Caco-2 (cell line): ENCODE data around the gene CRYZ. TPM values are rescaled to one million over a fixed set of nuclear protein-coding genes. Genes with fewer than 3 reads are reported as not detected.
A peak's percentile ranks its signal among the peaks of the same experiment; 100 is the strongest.

Experiments
- BruUV-seq: library from RNA; stranded (reverse); fragments of 400-500 nt; replicated peaks from 2 replicates; lab custom pipeline; 2021; lab: Mats Ljungman, UMichigan
- CTCF ChIA-PET: fragments of 300-600 bp; sonication (Branson Sonifier 250); formaldehyde crosslinking; loops from one replicate; lab custom pipeline; 2022; ENCODE audit warnings: antibody characterized with exemption; lab: Charles Lee
- POLR2A ChIA-PET: fragments of 300-600 bp; sonication (Branson Sonifier 250); formaldehyde crosslinking; loops from one replicate; lab custom pipeline; 2022; ENCODE audit warnings: antibody characterized with exemption; lab: Charles Lee
- DNase-seq, 2 experiments: peaks; one replicate each; pipeline versions ENCODE4 v3.0.0 to v3.0.0-alpha.2; 2020 to 2022
- H3K27me3 ChIP-seq: replicated peaks from 2 replicates; pipeline ENCODE4 v1.6.0; 2011; ENCODE audit warnings: low read length; ENCODE audit not compliant: control insufficient read depth, insufficient read depth
- H3K36me3 ChIP-seq: 2 replicates; pipeline ENCODE4 v1.5.1; 2011; ENCODE audit warnings: low read length; ENCODE audit not compliant: control insufficient read depth, insufficient read depth
- H3K4me1 ChIP-seq: fragments of 250-450 bp; sonication (Bioruptor Pico); 2 replicates; pipeline ENCODE4 v1.5.1; 2020; ENCODE audit warnings: mild to moderate bottlenecking
- H3K4me3 ChIP-seq: 2 replicates; pipeline ENCODE4 v1.5.1; 2011; ENCODE audit warnings: low read depth, mild to moderate bottlenecking, control low read depth, low read length
- H3K9me3 ChIP-seq: fragments of 250-450 bp; sonication (Bioruptor Pico); 2 replicates; pipeline ENCODE4 v1.5.1; 2020; ENCODE audit warnings: mild to moderate bottlenecking, moderate library complexity
- H3K27ac Mint-ChIP-seq: one replicate; pipeline ENCODE4 v1.8.0; 2022; ENCODE audit warnings: mixed read lengths; ENCODE audit not compliant: unreplicated experiment
- H3K27me3 Mint-ChIP-seq: one replicate; pipeline ENCODE4 v1.8.0; 2022; ENCODE audit warnings: mixed read lengths; ENCODE audit not compliant: insufficient read depth, unreplicated experiment
- H3K36me3 Mint-ChIP-seq: one replicate; pipeline ENCODE4 v1.8.0; 2022; ENCODE audit warnings: mild to moderate bottlenecking, mixed read lengths; ENCODE audit not compliant: insufficient read depth, unreplicated experiment
- H3K4me1 Mint-ChIP-seq: one replicate; pipeline ENCODE4 v1.8.0; 2022; ENCODE audit warnings: low read depth, mixed read lengths; ENCODE audit not compliant: unreplicated experiment
- H3K4me3 Mint-ChIP-seq: one replicate; pipeline ENCODE4 v1.8.0; 2022; ENCODE audit warnings: mild to moderate bottlenecking, moderate library complexity, mixed read lengths; ENCODE audit not compliant: unreplicated experiment
- H3K9me3 Mint-ChIP-seq: one replicate; pipeline ENCODE4 v1.8.0; 2022; ENCODE audit warnings: mixed read lengths; ENCODE audit not compliant: unreplicated experiment
- intact Hi-C: fragments of 100-400 bp; cut with micrococcal nuclease; formaldehyde crosslinking; loops from one replicate; pipeline ENCODE4 v1.10.0; 2022; ENCODE audit not compliant: unreplicated experiment
- total RNA-seq: library from RNA; stranded (reverse); gene quantifications from 2 replicates; pipeline ENCODE4 v1.2.3, GENCODE V29; 2022
- TF ChIP-seq, protein P1 (sequence below), 2 experiments: fragments of 200-600 bp in 1 of 2; IDR thresholded peaks; 1 replicate in 1 of 2; 2 replicates in 1 of 2; pipeline versions ENCODE4 v1.5.1 to v1.8.0; 2011 to 2022; ENCODE audit warnings: antibody characterized with exemption in 1 of 2, control low read depth in 1 of 2, inconsistent platforms in 1 of 2, low read depth in 1 of 2, low read length in 1 of 2, mild to moderate bottlenecking in 1 of 2, moderate library complexity in 1 of 2; ENCODE audit not compliant: insufficient read depth in 1 of 2, severe bottlenecking in 1 of 2, unreplicated experiment in 1 of 2

The CRYZ gene
- total RNA-seq, 1 experiment from 2014 or later = 54.3 TPM

DNA sequence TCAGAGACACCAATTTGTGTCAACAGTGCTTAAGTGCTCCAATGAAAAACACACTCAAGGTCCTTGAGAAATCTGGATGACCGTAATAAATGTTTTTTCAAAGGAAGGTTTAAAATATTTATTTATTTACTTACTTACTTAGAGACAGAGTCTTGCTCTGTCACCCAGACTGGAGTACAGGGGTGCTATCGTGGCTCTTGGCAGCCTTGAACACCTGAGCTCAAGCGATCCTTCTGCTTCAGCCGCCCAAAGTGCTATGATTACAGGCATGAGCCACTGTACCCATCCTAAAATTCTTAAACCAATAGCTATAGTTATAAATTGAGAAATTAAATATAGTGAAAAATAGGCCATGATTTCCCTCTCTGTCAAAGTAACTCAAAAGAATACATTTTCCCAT, 41.9 kb downstream of the CRYZ start:
- BruUV-seq = no TSS peak
- Histone ChIP-seq H3K27me3 (no peaks in the 10 kb centered on the region), H3K36me3 (no peaks in the 10 kb centered on the region), H3K9me3 (no peaks in the 10 kb centered on the region), H3K4me3 (no peak overlapping the region), H3K4me1 (no peaks in the 10 kb centered on the region)
- TF ChIP-seq, protein P1, sequence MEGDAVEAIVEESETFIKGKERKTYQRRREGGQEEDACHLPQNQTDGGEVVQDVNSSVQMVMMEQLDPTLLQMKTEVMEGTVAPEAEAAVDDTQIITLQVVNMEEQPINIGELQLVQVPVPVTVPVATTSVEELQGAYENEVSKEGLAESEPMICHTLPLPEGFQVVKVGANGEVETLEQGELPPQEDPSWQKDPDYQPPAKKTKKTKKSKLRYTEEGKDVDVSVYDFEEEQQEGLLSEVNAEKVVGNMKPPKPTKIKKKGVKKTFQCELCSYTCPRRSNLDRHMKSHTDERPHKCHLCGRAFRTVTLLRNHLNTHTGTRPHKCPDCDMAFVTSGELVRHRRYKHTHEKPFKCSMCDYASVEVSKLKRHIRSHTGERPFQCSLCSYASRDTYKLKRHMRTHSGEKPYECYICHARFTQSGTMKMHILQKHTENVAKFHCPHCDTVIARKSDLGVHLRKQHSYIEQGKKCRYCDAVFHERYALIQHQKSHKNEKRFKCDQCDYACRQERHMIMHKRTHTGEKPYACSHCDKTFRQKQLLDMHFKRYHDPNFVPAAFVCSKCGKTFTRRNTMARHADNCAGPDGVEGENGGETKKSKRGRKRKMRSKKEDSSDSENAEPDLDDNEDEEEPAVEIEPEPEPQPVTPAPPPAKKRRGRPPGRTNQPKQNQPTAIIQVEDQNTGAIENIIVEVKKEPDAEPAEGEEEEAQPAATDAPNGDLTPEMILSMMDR (IDR thresholded peaks at IDR 0.05; ENCODE audit: insufficient read depth in 1 of 2, low read depth in 1 of 2, low read length in 1 of 2, severe bottlenecking in 1 of 2, unreplicated experiment in 1 of 2) = no peak
- Mint-ChIP-seq H3K4me1 (peaks cover 6% of the 10 kb centered on the region), H3K27ac (no peak overlapping the region), H3K27me3 (no peaks in the 10 kb centered on the region), H3K36me3 (no peaks in the 10 kb centered on the region), H3K4me3 (no peak overlapping the region), H3K9me3 (no peaks in the 10 kb centered on the region)
- DNase-seq = no peak
- intact Hi-C loops = loop anchor here (5.0 kb wide), 1 partner anchor 224 kb away; no protein-coding TSS in a partner anchor
- CTCF ChIA-PET = no interaction called here
- POLR2A ChIA-PET = no interaction called here

DNA sequence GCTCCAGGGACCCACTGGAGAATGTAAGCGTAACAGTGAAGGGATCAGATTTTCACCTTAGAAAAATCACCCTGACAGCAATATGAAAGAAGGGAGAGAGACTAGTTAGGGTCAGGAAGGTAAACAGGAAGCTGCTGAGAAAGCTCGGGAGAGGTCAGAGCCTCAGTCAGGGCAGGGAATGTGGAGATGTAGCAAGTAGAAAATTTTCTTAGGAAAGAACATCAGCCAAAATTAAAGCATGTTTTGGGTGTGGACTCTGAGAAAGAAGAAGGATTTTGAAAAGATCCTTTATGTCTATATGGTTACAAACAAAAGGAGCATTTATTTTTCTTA, 42.5 kb downstream of the CRYZ start:
- H3K27ac Mint-ChIP-seq = no peak overlapping the region
- H3K36me3 Mint-ChIP-seq = no peaks in the 10 kb centered on the region
- CTCF ChIA-PET = interaction anchor here (1.3 to 1.4 kb wide), 2 partner anchors 43 to 186 kb away, joined by 3 to 7 read pairs; partner anchors contain the start of genes CRYZ and TYW3
- POLR2A ChIA-PET = no interaction called here
- TF ChIP-seq, protein P1 (IDR thresholded peaks at IDR 0.05; ENCODE audit: insufficient read depth in 1 of 2, low read depth in 1 of 2, low read length in 1 of 2, severe bottlenecking in 1 of 2, unreplicated experiment in 1 of 2) = no peak
- H3K27me3 Mint-ChIP-seq = no peaks in the 10 kb centered on the region
- peak overlapping the region; percentile 29 for H3K4me3 Mint-ChIP-seq
- H3K27me3 ChIP-seq = no peaks in the 10 kb centered on the region
- peaks cover 6% of the 10 kb centered on the region for H3K4me1 Mint-ChIP-seq
- no peaks in the 10 kb centered on the region for H3K9me3 Mint-ChIP-seq
- H3K36me3 ChIP-seq = no peaks in the 10 kb centered on the region
- DNase-seq = no peak
- no peaks in the 10 kb centered on the region for H3K4me1 ChIP-seq
- intact Hi-C loops = loop anchor here (5.0 kb wide), 1 partner anchor 223 kb away; no protein-coding TSS in a partner anchor
- H3K4me3 ChIP-seq = no peak overlapping the region
- H3K9me3 ChIP-seq = no peaks in the 10 kb centered on the region
- BruUV-seq = no TSS peak

DNA sequence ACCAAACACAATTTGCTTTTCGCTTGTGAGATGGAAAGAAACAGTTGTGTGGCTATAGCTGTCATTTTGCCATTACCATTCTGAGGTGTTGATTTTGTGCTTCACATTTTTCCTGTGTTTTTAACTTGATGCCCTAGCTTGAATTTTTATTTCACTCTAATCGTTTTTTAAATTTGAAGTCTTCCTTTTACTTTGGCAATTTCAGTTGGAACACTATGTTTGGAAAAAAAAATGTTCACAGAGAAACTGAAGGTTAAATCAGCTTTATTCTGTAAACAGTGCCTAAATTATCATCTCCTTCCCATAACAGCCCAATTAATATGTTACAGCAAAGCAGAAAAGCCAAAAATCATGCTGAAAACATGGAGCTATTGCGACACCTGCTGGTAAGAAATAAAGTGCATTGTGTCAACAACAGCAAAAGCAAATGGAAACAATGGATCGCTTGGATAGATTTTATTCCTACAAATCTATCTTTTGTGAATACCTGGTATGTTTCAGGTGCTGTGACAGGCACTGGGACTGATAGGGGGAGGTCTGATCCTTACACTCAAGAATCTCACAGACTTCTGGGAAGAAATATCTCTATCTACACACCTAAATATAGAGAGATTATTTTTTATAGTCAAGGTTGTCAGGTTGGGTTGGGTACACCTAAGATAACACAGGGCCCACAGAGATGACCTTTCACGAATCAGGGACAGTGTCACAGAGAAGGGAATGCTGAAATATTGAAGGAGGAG, 43.1 kb downstream of the CRYZ start:
- H3K27me3 Mint-ChIP-seq = peaks cover 2% of the 10 kb centered on the region
- CTCF ChIA-PET = interaction anchor here (1.1 to 1.4 kb wide), 3 partner anchors 42 to 186 kb away, joined by 3 to 7 read pairs (median 3); partner anchors contain the start of genes CRYZ and TYW3
- H3K9me3 Mint-ChIP-seq = no peaks in the 10 kb centered on the region
- H3K27ac Mint-ChIP-seq = no peak overlapping the region
- intact Hi-C loops = loop anchor here (2.0 to 10.0 kb wide), 4 partner anchors 185 to 849 kb away; no protein-coding TSS in a partner anchor
- TF ChIP-seq, protein P1 (IDR thresholded peaks at IDR 0.05; ENCODE audit: insufficient read depth in 1 of 2, low read depth in 1 of 2, low read length in 1 of 2, severe bottlenecking in 1 of 2, unreplicated experiment in 1 of 2) = peak; percentile 39 to 61
- Histone ChIP-seq H3K4me1 (no peaks in the 10 kb centered on the region), H3K9me3 (no peaks in the 10 kb centered on the region), H3K36me3 (no peaks in the 10 kb centered on the region), H3K27me3 (no peaks in the 10 kb centered on the region), H3K4me3 (no peak overlapping the region; the same call in 1 of the 2 replicates)
- POLR2A ChIA-PET = no interaction called here
- no TSS peak for BruUV-seq
- H3K4me3 Mint-ChIP-seq = peak overlapping the region; percentile 29
- peak; percentile 35 to 51 for DNase-seq
- H3K4me1 Mint-ChIP-seq = peaks cover 6% of the 10 kb centered on the region
- no peaks in the 10 kb centered on the region for H3K36me3 Mint-ChIP-seq
